ENCODE results near the gene BBOF1. TPM values are rescaled to one million over a fixed set of nuclear protein-coding genes. Genes with fewer than 3 reads are reported as not detected.

Gene BBOF1
- total RNA-seq, 1 experiment from 2014 or later, result 4.0 TPM

DNA sequence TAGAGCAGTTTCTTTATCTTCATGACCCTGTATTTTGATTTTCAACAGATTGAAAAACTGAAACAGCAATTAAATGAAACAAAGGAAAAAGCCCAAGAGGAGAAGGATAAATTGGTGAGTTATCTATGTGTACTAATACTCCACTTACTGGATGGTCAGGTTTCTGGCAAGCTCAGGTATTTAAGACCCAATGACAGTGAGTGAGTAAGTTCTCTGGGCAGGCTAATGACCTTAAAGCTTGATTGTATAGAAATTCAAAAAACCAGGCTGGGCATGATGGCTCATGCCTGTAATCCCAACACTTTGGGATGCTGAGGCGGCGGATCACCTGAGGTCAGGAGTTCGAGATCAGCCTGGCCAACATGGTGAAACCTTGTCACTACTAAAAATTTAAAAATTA is 10.0 kb downstream of the BBOF1 start:
- POLR2A ChIA-PET, result no interaction called here
- Histone ChIP-seq H3K4me3 (replicated peaks in 1 of 2; ENCODE audit: low read depth in 1 of 2, low read length in 2 of 2) (no peak overlapping the region), H3K9me3 (ENCODE audit: control insufficient read depth in 1 of 2, insufficient read depth in 1 of 2, low read depth in 1 of 2, low read length in 2 of 2) (no peaks in the 10 kb centered on the region), H3K36me3 (ENCODE audit: control insufficient read depth in 1 of 2, insufficient read depth in 2 of 2, low read length in 2 of 2) (no peaks in the 10 kb centered on the region), H3K4me1 (ENCODE audit: control insufficient read depth in 1 of 2, insufficient read depth in 2 of 2, low read length in 2 of 2) (no peaks in the 10 kb centered on the region), H3K4me2 (ENCODE audit: low read length) (no peak overlapping the region), H3K27me3 (ENCODE audit: insufficient read depth, low read length) (no peaks in the 10 kb centered on the region), H3K27ac (ENCODE audit: low read depth, low read length) (no peak overlapping the region), H3K9me2 (ENCODE audit: insufficient read depth) (no peaks in the 10 kb centered on the region), H3K9ac (ENCODE audit: low read length) (no peak overlapping the region), H2AFZ (ENCODE audit: low read depth, low read length, poor library complexity, severe bottlenecking) (no peak overlapping the region), H4K20me1 (ENCODE audit: insufficient read depth) (no peaks in the 10 kb centered on the region), H3K79me2 (ENCODE audit: insufficient read depth, low read length) (no peaks in the 10 kb centered on the region)
- no TSS peak for BruUV-seq (replicated peaks)
- TF ChIP-seq, protein P1, sequence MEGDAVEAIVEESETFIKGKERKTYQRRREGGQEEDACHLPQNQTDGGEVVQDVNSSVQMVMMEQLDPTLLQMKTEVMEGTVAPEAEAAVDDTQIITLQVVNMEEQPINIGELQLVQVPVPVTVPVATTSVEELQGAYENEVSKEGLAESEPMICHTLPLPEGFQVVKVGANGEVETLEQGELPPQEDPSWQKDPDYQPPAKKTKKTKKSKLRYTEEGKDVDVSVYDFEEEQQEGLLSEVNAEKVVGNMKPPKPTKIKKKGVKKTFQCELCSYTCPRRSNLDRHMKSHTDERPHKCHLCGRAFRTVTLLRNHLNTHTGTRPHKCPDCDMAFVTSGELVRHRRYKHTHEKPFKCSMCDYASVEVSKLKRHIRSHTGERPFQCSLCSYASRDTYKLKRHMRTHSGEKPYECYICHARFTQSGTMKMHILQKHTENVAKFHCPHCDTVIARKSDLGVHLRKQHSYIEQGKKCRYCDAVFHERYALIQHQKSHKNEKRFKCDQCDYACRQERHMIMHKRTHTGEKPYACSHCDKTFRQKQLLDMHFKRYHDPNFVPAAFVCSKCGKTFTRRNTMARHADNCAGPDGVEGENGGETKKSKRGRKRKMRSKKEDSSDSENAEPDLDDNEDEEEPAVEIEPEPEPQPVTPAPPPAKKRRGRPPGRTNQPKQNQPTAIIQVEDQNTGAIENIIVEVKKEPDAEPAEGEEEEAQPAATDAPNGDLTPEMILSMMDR (IDR thresholded peaks at IDR 0.05 in 2 of 3, conservative IDR thresholded peaks at IDR 0.05 in 1 of 3; ENCODE audit: borderline replicate concordance in 1 of 3, insufficient read depth in 1 of 3, low read depth in 2 of 3, low read length in 2 of 3), result no peak
- TF ChIP-seq ATF3 (IDR thresholded peaks at IDR 0.05) (no peak), ZNF274 (IDR thresholded peaks at IDR 0.05; ENCODE audit: low read depth, low read length) (no peak), RAD21 (IDR thresholded peaks at IDR 0.05; ENCODE audit: low read depth) (no peak), POLR2A (IDR thresholded peaks at IDR 0.05; ENCODE audit: borderline replicate concordance, extremely low read depth, insufficient read depth, insufficient read length) (no peak), TCF7L2 (IDR thresholded peaks at IDR 0.05; ENCODE audit: borderline replicate concordance, extremely low read depth, insufficient read depth, insufficient read length) (no peak), SP1 (IDR thresholded peaks at IDR 0.05; ENCODE audit: low read depth) (no peak), YY1 (IDR thresholded peaks at IDR 0.05; ENCODE audit: extremely low read depth, insufficient replicate concordance, low read depth, low read length) (no peak), ELF1 (IDR thresholded peaks at IDR 0.05; ENCODE audit: borderline replicate concordance, low read depth) (no peak), FOSL1 (IDR thresholded peaks at IDR 0.05; ENCODE audit: low read depth) (no peak), SRF (IDR thresholded peaks at IDR 0.05; ENCODE audit: low read depth) (no peak), CEBPB (IDR thresholded peaks at IDR 0.05; ENCODE audit: low read depth) (no peak), EZH2 (IDR thresholded peaks at IDR 0.05) (no peak), CBX3 (IDR thresholded peaks at IDR 0.05; ENCODE audit: low read depth) (no peak), REST (IDR thresholded peaks at IDR 0.05; ENCODE audit: low read depth) (no peak), EZH2phosphoT487 (IDR thresholded peaks at IDR 0.05; ENCODE audit: borderline replicate concordance) (no peak), JUND (IDR thresholded peaks at IDR 0.05) (no peak), EGR1 (IDR thresholded peaks at IDR 0.05; ENCODE audit: low read depth) (no peak)
- TF ChIP-seq, protein P2, sequence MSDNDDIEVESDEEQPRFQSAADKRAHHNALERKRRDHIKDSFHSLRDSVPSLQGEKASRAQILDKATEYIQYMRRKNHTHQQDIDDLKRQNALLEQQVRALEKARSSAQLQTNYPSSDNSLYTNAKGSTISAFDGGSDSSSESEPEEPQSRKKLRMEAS (IDR thresholded peaks at IDR 0.05), result no peak
- intact Hi-C loops (cut with micrococcal nuclease), result no loop called here
- RAD21 ChIA-PET (ENCODE audit: low non-redundant PET in 1 of 2, low total read pairs in 2 of 2, uncharacterized antibody in 2 of 2, unreplicated experiment in 2 of 2), result no interaction called here
- CTCF ChIA-PET, result no interaction called here
- no peak for ATAC-seq
- DNase-seq (ENCODE audit: low read depth, low spot score), result no peak
